HepG2 (cell line): Measurements from ENCODE around the gene PCIF1. TPM values are rescaled to one million over a fixed set of nuclear protein-coding genes. Genes with fewer than 3 reads are reported as not detected.

Experiments
- ATAC-seq: fragments of 200-7000 bp; cut with Tn5 transposase; 3 replicates; pipeline ENCODE4 v1.9.1; 2020; ENCODE audit warnings: mild to moderate bottlenecking, moderate library complexity
- BruUV-seq: library from RNA; stranded (reverse); fragments of 400-500 nt; replicated peaks from 2 replicates; lab custom pipeline; 2021; lab: Mats Ljungman, UMichigan
- CTCF ChIA-PET: fragments of 300-600 bp; formaldehyde crosslinking; extraction: SDS; loops from one replicate; lab custom pipeline; 2021; ENCODE audit warnings: low total read pairs, inconsistent platforms, low intra/inter-chr PET ratio; lab: Yijun Ruan, JAX
- POLR2A ChIA-PET: fragments of 350-600 bp; sonication (Branson Sonifier 250); formaldehyde crosslinking; loops from one replicate; lab custom pipeline; 2020; ENCODE audit warnings: antibody characterized with exemption, inconsistent platforms; lab: Yijun Ruan, JAX
- DNase-seq: peaks from one replicate; pipeline ENCODE4 v3.0.0-alpha.2; 2015; ENCODE audit warnings: low spot score
- FAIRE-seq: peaks from 3 replicates; lab custom pipeline; 2011; peaks lifted over from hg19 to GRCh38; lab: Jason Lieb, UNC
- H2AFZ ChIP-seq: one replicate; pipeline ENCODE4 v1.6.1; 2011; ENCODE audit warnings: low read length, inconsistent platforms
- H3K27ac ChIP-seq: fragments of 300-600 bp; 3 replicates; pipeline ENCODE4 v1.8.0; 2011; ENCODE audit warnings: mixed run types, mild to moderate bottlenecking, mixed read lengths, low read length, inconsistent platforms; ENCODE audit not compliant: insufficient read depth; ENCODE audit errors: extremely low read length
- H3K27me3 ChIP-seq, 2 experiments: fragments of 200-600 bp in 1 of 2; 2 replicates in 1 of 2; 3 replicates in 1 of 2; pipeline versions ENCODE4 v1.6.0 to v1.8.0; 2011; ENCODE audit warnings: low read length in 2 of 2, mild to moderate bottlenecking in 2 of 2, moderate library complexity in 2 of 2, inconsistent platforms in 1 of 2; ENCODE audit not compliant: insufficient read depth in 2 of 2, control insufficient read depth in 1 of 2
- H3K36me3 ChIP-seq, 2 experiments: fragments of 200-600 bp in 1 of 2; replicated peaks in 1 of 2; 2 replicates in 1 of 2; 3 replicates in 1 of 2; pipeline versions ENCODE4 v1.5.1 to v1.8.0; 2011; ENCODE audit warnings: low read length in 2 of 2, inconsistent platforms in 1 of 2; ENCODE audit not compliant: insufficient read depth in 2 of 2, control insufficient read depth in 1 of 2
- H3K4me1 ChIP-seq: 2 replicates; pipeline ENCODE4 v1.5.1; 2012; ENCODE audit warnings: low read length, inconsistent platforms; ENCODE audit not compliant: insufficient read depth
- H3K4me2 ChIP-seq: 2 replicates; pipeline ENCODE4 v1.6.0; 2011; ENCODE audit warnings: low read depth, low read length, inconsistent platforms
- H3K4me3 ChIP-seq, 3 experiments: fragments of 200-600 bp in 1 of 3; sonication (generic), shearing (Covaris generic) in 1 of 3; replicated peaks in 1 of 3; 2 replicates each; pipeline ENCODE4 v1.5.1; 2011 to 2016; ENCODE audit warnings: low read length in 3 of 3, inconsistent platforms in 2 of 3, low read depth in 2 of 3, mild to moderate bottlenecking in 2 of 3, control low read depth in 1 of 3, mixed read lengths in 1 of 3; ENCODE audit not compliant: insufficient read depth in 1 of 3
- H3K79me2 ChIP-seq: one replicate; pipeline ENCODE4 v1.6.1; 2011; ENCODE audit warnings: low read length, inconsistent platforms; ENCODE audit not compliant: insufficient read depth
- H3K9ac ChIP-seq: 2 replicates; pipeline ENCODE4 v1.6.0; 2011; ENCODE audit warnings: mild to moderate bottlenecking, low read depth, low read length, inconsistent platforms; ENCODE audit not compliant: insufficient read depth
- H3K9me3 ChIP-seq: 2 replicates; pipeline ENCODE4 v1.5.1; 2012; ENCODE audit warnings: mild to moderate bottlenecking, low read length
- H4K20me1 ChIP-seq: 2 replicates; pipeline ENCODE4 v1.6.0; 2011; ENCODE audit warnings: inconsistent platforms, mild to moderate bottlenecking, low read length, moderate library complexity; ENCODE audit not compliant: insufficient read depth
- CC2D1A ChIP-seq: sonication (generic); formaldehyde crosslinking; IDR thresholded peaks from 2 replicates; pipeline ENCODE4 v1.8.1; 2023; ENCODE audit warnings: mild to moderate bottlenecking, missing genetic modification reagents
- CREB1 ChIP-seq, 2 experiments: fragments of 450-650 bp in 1 of 2; IDR thresholded peaks; 2 replicates each; pipeline ENCODE4 v1.6.1; 2016 to 2017; ENCODE audit warnings: control low read depth in 1 of 2, mild to moderate bottlenecking in 1 of 2, missing compliant biosample characterization in 1 of 2, missing genetic modification characterization in 1 of 2
- FOXC1 ChIP-seq: sonication (generic); formaldehyde crosslinking; IDR thresholded peaks from 2 replicates; pipeline ENCODE4 v1.8.0; 2022; ENCODE audit warnings: mild to moderate bottlenecking, missing genetic modification reagents, borderline replicate concordance
- FOXP1 ChIP-seq, 2 experiments: fragments of 450-650 bp in 1 of 2; IDR thresholded peaks; 2 replicates each; pipeline ENCODE4 v1.6.1; 2017 to 2018; ENCODE audit warnings: antibody characterized with exemption in 1 of 2
- HNRNPUL1 ChIP-seq: fragments of 200-400 bp; formaldehyde crosslinking; IDR thresholded peaks from 2 replicates; pipeline ENCODE4 v1.6.1; 2017; ENCODE audit warnings: low read depth, mild to moderate bottlenecking, low read length, moderate library complexity
- HOXA9 ChIP-seq: sonication (generic); formaldehyde crosslinking; IDR thresholded peaks from 2 replicates; pipeline ENCODE4 v1.8.1; 2022; ENCODE audit warnings: missing genetic modification reagents, mild to moderate bottlenecking, moderate library complexity, borderline replicate concordance
- NPAS2 ChIP-seq: sonication (generic); formaldehyde crosslinking; IDR thresholded peaks from 2 replicates; pipeline ENCODE4 v1.8.0; 2022; ENCODE audit warnings: mild to moderate bottlenecking, missing genetic modification reagents, borderline replicate concordance
- PHF8 ChIP-seq: sonication (generic); formaldehyde crosslinking; IDR thresholded peaks from 2 replicates; pipeline ENCODE4 v1.5.0; 2020; ENCODE audit warnings: missing genetic modification reagents
- RBAK ChIP-seq: sonication (generic); formaldehyde crosslinking; IDR thresholded peaks from 2 replicates; pipeline ENCODE4 v1.5.1; 2020; ENCODE audit warnings: mild to moderate bottlenecking, missing genetic modification reagents
- RXRA ChIP-seq: sonication (generic); formaldehyde crosslinking; IDR thresholded peaks from 2 replicates; pipeline ENCODE4 v1.5.1; 2020; ENCODE audit warnings: missing genetic modification reagents
- STAT5B ChIP-seq: sonication (generic); formaldehyde crosslinking; IDR thresholded peaks from 2 replicates; pipeline ENCODE4 v1.4.0; 2020; ENCODE audit warnings: missing genetic modification reagents
- TMF1 ChIP-seq: sonication (generic); formaldehyde crosslinking; IDR thresholded peaks from 2 replicates; pipeline ENCODE4 v1.8.1; 2022; ENCODE audit warnings: low read depth, missing genetic modification reagents
- ZBTB43 ChIP-seq: sonication (generic); formaldehyde crosslinking; conservative IDR thresholded peaks from 2 replicates; pipeline ENCODE4 v1.4.0; 2020; ENCODE audit warnings: missing genetic modification reagents
- ZNF30 ChIP-seq: sonication (generic); formaldehyde crosslinking; IDR thresholded peaks from 2 replicates; pipeline ENCODE4 v1.5.0; 2020; ENCODE audit warnings: mild to moderate bottlenecking, missing genetic modification reagents
- ZNF572 ChIP-seq: sonication (generic); formaldehyde crosslinking; IDR thresholded peaks from 2 replicates; pipeline ENCODE4 v1.5.1; 2020; ENCODE audit warnings: mild to moderate bottlenecking, missing genetic modification reagents
- ZNF720 ChIP-seq: sonication (generic); formaldehyde crosslinking; IDR thresholded peaks from 2 replicates; pipeline ENCODE4 v1.4.0; 2020; ENCODE audit warnings: missing genetic modification reagents
- ZNF747 ChIP-seq: sonication (generic); formaldehyde crosslinking; IDR thresholded peaks from 2 replicates; pipeline ENCODE4 v1.8.1; 2023; ENCODE audit warnings: missing genetic modification reagents, mild to moderate bottlenecking, borderline replicate concordance
- ZNF75D ChIP-seq: sonication (generic); formaldehyde crosslinking; IDR thresholded peaks from 2 replicates; pipeline ENCODE4 v1.8.1; 2023; ENCODE audit warnings: missing genetic modification reagents, mild to moderate bottlenecking, borderline replicate concordance
- ZNF773 ChIP-seq: sonication (generic); formaldehyde crosslinking; IDR thresholded peaks from 2 replicates; pipeline ENCODE4 v1.4.0; 2020; ENCODE audit warnings: missing genetic modification reagents, borderline replicate concordance
- ZSCAN25 ChIP-seq: sonication (generic); formaldehyde crosslinking; IDR thresholded peaks from 2 replicates; pipeline ENCODE4 v1.8.0; 2022; ENCODE audit warnings: mild to moderate bottlenecking, missing genetic modification reagents
- ZSCAN29 ChIP-seq: sonication (generic); formaldehyde crosslinking; conservative IDR thresholded peaks from 2 replicates; pipeline ENCODE4 v1.4.0; 2020; ENCODE audit warnings: mild to moderate bottlenecking, missing genetic modification reagents
- ZSCAN31 ChIP-seq: sonication (generic); formaldehyde crosslinking; IDR thresholded peaks from 2 replicates; pipeline ENCODE4 v1.5.0; 2020; ENCODE audit warnings: low read depth, mild to moderate bottlenecking, missing genetic modification reagents
- WGBS: methylation state at CpG from one replicate; pipeline ENCODE4 v1.1.6; 2017; ENCODE audit warnings: low lambda C conversion rate; 5-methylcytosine and 5-hydroxymethylcytosine counted together
- in situ Hi-C: cut with HindIII; loops from 2 replicates; pipeline ENCODE4 v1.10.0; 2017; ENCODE audit warnings: low pct_unique_long_range_greater_than_20kb; ENCODE audit not compliant: extremely low pct_ligation_motif_present
- intact Hi-C: fragments of 100-400 bp; cut with micrococcal nuclease; formaldehyde crosslinking; loops from one replicate; pipeline ENCODE4 v1.10.0; 2022; ENCODE audit not compliant: unreplicated experiment
- polyA plus RNA-seq, 8 experiments: library from polyadenylated mRNA; depleted of rRNA in 3 of 8; stranded (reverse) in 7 of 8; unstranded in 1 of 8; fragments of >200 nt; fragmentation: Illumina TruSeq in 4 of 8; extraction: Trizol in 4 of 8; gene quantifications; 2 replicates each; pipeline versions ENCODE4 v1.2.1 to v1.2.3, GENCODE V29; 2011 to 2016; ENCODE audit warnings: low read depth in 4 of 8, missing spikeins in 1 of 8, mixed read lengths in 1 of 8; ENCODE audit not compliant: insufficient read depth in 1 of 8
- total RNA-seq, 5 experiments: library from RNA; depleted of rRNA; stranded (reverse); fragments of >200 nt; fragmentation: Illumina TruSeq; extraction: Trizol; gene quantifications; 2 replicates each; pipeline ENCODE4 v1.2.3, GENCODE V29; 2016; ENCODE audit warnings: low read depth in 1 of 5
- TF ChIP-seq, protein P1 (sequence below): IDR thresholded peaks from 2 replicates; pipeline ENCODE4 v1.6.1; 2016; ENCODE audit warnings: mild to moderate bottlenecking

Gene PCIF1
- total and polyA plus RNA-seq, 2 of the 13 experiments (the other 11 are each of a cell fraction or from before 2014, with no cell fraction given): 20.9 to 24.4 TPM

GRCh38 chr20:45909817-45910669 is 24.4 kb upstream of the PCIF1 start:
- Histone ChIP-seq H3K79me2 (no peaks in the 10 kb centered on the region), H3K36me3 (no peaks in the 10 kb centered on the region), H2AFZ (peak overlapping the region; percentile 68), H3K27ac (peak overlapping the region; percentile 72), H3K4me2 (peak overlapping the region; percentile 90), H3K9ac (peak overlapping the region; percentile 64), H3K4me3 (peak overlapping the region; percentile 40 to 71 (median 49)), H3K27me3 (no peaks in the 10 kb centered on the region; a peak in 1 of 5 replicates), H4K20me1 (no peaks in the 10 kb centered on the region), H3K4me1 (peaks cover 64% of the 10 kb centered on the region), H3K9me3 (no peaks in the 10 kb centered on the region)
- intact Hi-C loops (loop anchor here (2.0 kb wide), 1 partner anchor 15 kb away; no protein-coding TSS in a partner anchor), in situ Hi-C loops (no loop called here)
- DNase-seq: no peak
- POLR2A ChIA-PET: interaction anchor here (0.7 to 8.8 kb wide), 16 partner anchors 10 to 76 kb away, joined by 3 to 164 read pairs (median 11); partner anchors contain the start of genes ACOT8, CTSA, NEURL2 and PCIF1
- peak; percentile 16 for ATAC-seq
- BruUV-seq: TSS peak; percentile 76
- 34% methylated on average over 22 of the region's 22 CpGs for WGBS
- CTCF ChIA-PET: no interaction called here
- peak; percentile 90 for FAIRE-seq
- TF ChIP-seq HNRNPUL1 (no peak), ZNF572 (CRISPR knock-in tag) (no peak), CREB1 (IDR thresholded peaks at IDR 0.05) (no peak), CREB1 (CRISPR knock-in tag; IDR thresholded peaks at IDR 0.05) (no peak), ZNF75D (CRISPR knock-in tag) (no peak), STAT5B (no peak), PHF8 (peak; percentile 37), FOXC1 (no peak), ZNF773 (no peak), HOXA9 (CRISPR knock-in tag) (no peak), ZSCAN31 (peak; percentile 53; the same call in 1 of the 2 replicates), RXRA (peak; percentile 95), ZNF30 (CRISPR knock-in tag) (no peak), FOXP1 (IDR thresholded peaks at IDR 0.05) (no peak), FOXP1 (CRISPR knock-in tag; IDR thresholded peaks at IDR 0.05) (peak; percentile 47; the same call in 1 of the 2 replicates), CC2D1A (no peak), RBAK (no peak), ZNF747 (CRISPR knock-in tag) (no peak), TMF1 (CRISPR knock-in tag) (no peak), ZSCAN29 (no peak), ZNF720 (CRISPR knock-in tag) (no peak), ZSCAN25 (CRISPR knock-in tag) (no peak), NPAS2 (no peak), ZBTB43 (CRISPR knock-in tag) (no peak)
- TF ChIP-seq, protein P1, sequence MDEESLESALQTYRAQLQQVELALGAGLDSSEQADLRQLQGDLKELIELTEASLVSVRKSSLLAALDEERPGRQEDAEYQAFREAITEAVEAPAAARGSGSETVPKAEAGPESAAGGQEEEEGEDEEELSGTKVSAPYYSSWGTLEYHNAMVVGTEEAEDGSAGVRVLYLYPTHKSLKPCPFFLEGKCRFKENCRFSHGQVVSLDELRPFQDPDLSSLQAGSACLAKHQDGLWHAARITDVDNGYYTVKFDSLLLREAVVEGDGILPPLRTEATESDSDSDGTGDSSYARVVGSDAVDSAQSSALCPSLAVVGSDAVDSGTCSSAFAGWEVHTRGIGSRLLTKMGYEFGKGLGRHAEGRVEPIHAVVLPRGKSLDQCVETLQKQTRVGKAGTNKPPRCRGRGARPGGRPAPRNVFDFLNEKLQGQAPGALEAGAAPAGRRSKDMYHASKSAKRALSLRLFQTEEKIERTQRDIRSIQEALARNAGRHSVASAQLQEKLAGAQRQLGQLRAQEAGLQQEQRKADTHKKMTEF (CRISPR knock-in tag): 0 out of 2 replicates have a peak, but pooled peaks have one; percentile 53
